AG09319 (cell line): ENCODE measurements around the gene ATN1.

Source experiments
- DNase-seq: peaks from one replicate; pipeline ENCODE4 v3.0.0-alpha.2; 2010; ENCODE audit warnings: low read depth; ENCODE audit errors: extremely low read depth
- CTCF ChIP-seq: IDR thresholded peaks from 2 replicates; pipeline ENCODE4 v1.5.1; 2011; ENCODE audit warnings: low read depth, mild to moderate bottlenecking, inconsistent platforms, low read length, moderate library complexity

The ATN1 gene

GRCh38 chr12:6980075-6980474 is 52.3 kb downstream of the ATN1 start:
- no peak for TF ChIP-seq CTCF
- no peak for DNase-seq

- DNase-seq: no peak
- TF ChIP-seq CTCF: no peak
Measured at GRCh38 chr12:6980740-6981139, 53.0 kb downstream of the ATN1 start.

GRCh38 chr12:6981152-6982052 is 53.6 kb downstream of the ATN1 start:
- TF ChIP-seq CTCF: no peak
- DNase-seq: no peak

GRCh38 chr12:6982532-6982931 is 54.8 kb downstream of the ATN1 start:
- no peak for DNase-seq
- no peak for TF ChIP-seq CTCF

- TF ChIP-seq CTCF: no peak
- DNase-seq: no peak
Measured at GRCh38 chr12:6987956-6988553, 60.3 kb downstream of the ATN1 start.
